ENCODE measurements around the gene PLEKHA1.
A peak's percentile ranks its signal among the peaks of the same experiment; 100 is the strongest.

The PLEKHA1 gene

GRCh38 chr10:122348935-122349361 is 25.6 kb upstream of the PLEKHA1 start:
- no peak for TF ChIP-seq CTCF (IDR thresholded peaks at IDR 0.05; ENCODE audit: low read depth, low read length)
- no peak for DNase-seq
- no peaks in the 10 kb centered on the region for H3K9me3 ChIP-seq (ENCODE audit: severe bottlenecking)
- H3K27me3 ChIP-seq (ENCODE audit: insufficient read depth, low read depth, severe bottlenecking), result no peaks in the 10 kb centered on the region
- H3K4me3 ChIP-seq (ENCODE audit: low read depth, low read length), result no peak overlapping the region
- no peak overlapping the region for H3K27ac ChIP-seq
- H3K36me3 ChIP-seq, result no peaks in the 10 kb centered on the region

GRCh38 chr10:122349758-122350369 is 24.6 kb upstream of the PLEKHA1 start:
- no peaks in the 10 kb centered on the region for H3K9me3 ChIP-seq (ENCODE audit: severe bottlenecking)
- TF ChIP-seq CTCF (IDR thresholded peaks at IDR 0.05; ENCODE audit: low read depth, low read length), result no peak
- no peak for DNase-seq

DNA sequence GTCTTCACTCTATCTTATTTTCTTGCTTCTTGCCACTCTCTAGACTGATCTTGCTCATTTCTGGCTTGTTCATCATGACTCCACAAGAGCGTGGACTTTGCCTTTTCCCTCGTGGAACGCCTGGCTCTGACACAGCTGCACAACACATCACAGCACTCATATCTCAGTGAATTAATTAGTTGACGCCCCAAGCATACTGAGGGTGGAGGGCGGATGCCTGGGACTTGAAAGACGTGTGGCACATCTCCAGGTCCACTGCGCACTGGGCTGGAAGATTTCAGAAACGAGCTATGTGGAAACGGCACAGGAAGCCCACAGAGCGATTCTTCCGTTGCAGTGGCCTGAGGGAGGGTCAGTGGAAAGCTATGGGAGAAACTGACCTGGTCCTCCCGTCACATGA is 23.6 kb upstream of the PLEKHA1 start:
- no peak for TF ChIP-seq CTCF (IDR thresholded peaks at IDR 0.05; ENCODE audit: low read depth, low read length)
- Histone ChIP-seq H3K4me3 (ENCODE audit: low read depth, low read length) (no peak overlapping the region), H3K9me3 (ENCODE audit: severe bottlenecking) (no peaks in the 10 kb centered on the region), H3K36me3 (no peaks in the 10 kb centered on the region), H3K27ac (no peak overlapping the region), H3K27me3 (ENCODE audit: insufficient read depth, low read depth, severe bottlenecking) (no peaks in the 10 kb centered on the region)
- DNase-seq, result no peak

More at GRCh38 chr10:122349758-122350369, 24.6 kb upstream of the PLEKHA1 start:
- no peaks in the 10 kb centered on the region for H3K36me3 ChIP-seq
- no peak overlapping the region for H3K4me3 ChIP-seq (ENCODE audit: low read depth, low read length)
- H3K27ac ChIP-seq, result no peak overlapping the region
- H3K27me3 ChIP-seq (ENCODE audit: insufficient read depth, low read depth, severe bottlenecking), result no peaks in the 10 kb centered on the region

DNA sequence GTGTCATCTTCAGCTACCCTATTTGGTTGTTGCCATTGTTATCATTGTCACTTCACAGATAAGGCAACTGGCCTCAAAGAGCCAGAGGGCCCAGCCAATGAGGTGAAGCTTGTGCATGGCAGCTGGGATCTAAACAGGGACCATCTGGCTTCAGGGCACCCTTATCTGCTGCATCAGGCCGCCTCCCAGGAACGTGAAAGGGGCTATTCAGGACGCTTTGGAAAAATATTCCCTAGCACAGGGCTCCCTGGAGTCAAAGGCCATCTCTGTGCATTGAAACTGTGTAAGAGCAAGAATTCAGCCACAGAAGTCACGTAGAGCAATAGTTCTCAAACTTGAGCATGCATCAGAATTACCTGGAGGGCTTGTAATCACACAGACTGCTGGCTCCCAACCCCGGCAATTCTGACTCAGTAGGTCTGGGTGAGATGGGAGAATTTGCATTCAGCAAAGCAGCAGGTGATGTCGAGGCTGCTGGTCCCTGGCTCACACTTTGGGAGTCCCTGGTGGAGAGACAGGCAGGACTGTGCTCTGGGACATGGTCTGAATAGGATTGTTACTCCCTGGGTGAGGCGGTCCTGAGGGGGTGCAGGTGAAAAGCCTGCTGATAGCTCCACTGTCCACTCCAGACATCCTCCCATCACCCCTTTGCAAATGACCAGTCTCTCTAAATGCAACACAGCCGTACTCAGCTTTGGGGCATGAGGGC is 21.5 kb upstream of the PLEKHA1 start:
- no peak overlapping the region for H3K27ac ChIP-seq
- H3K4me3 ChIP-seq (ENCODE audit: low read depth, low read length), result no peak overlapping the region
- no peaks in the 10 kb centered on the region for H3K27me3 ChIP-seq (ENCODE audit: insufficient read depth, low read depth, severe bottlenecking)
- TF ChIP-seq CTCF (IDR thresholded peaks at IDR 0.05; ENCODE audit: low read depth, low read length), result no peak
- DNase-seq, result peak; percentile 23
- no peaks in the 10 kb centered on the region for H3K36me3 ChIP-seq
- H3K9me3 ChIP-seq (ENCODE audit: severe bottlenecking), result no peaks in the 10 kb centered on the region

GRCh38 chr10:122354383-122354782 is 20.1 kb upstream of the PLEKHA1 start:
- no peaks in the 10 kb centered on the region for H3K9me3 ChIP-seq (ENCODE audit: severe bottlenecking)
- H3K4me3 ChIP-seq (ENCODE audit: low read depth, low read length), result no peak overlapping the region
- no peaks in the 10 kb centered on the region for H3K36me3 ChIP-seq
- no peaks in the 10 kb centered on the region for H3K27me3 ChIP-seq (ENCODE audit: insufficient read depth, low read depth, severe bottlenecking)
- TF ChIP-seq CTCF (IDR thresholded peaks at IDR 0.05; ENCODE audit: low read depth, low read length), result no peak
- DNase-seq, result no peak
- no peak overlapping the region for H3K27ac ChIP-seq

Measured in WERI-Rb-1 (cell line).